A549 (cell line): ENCODE data around the gene RAB40A.

Experiments used
- EP300 ChIP-seq, 2 experiments: fragments of >200 bp; sonication (Bioruptor Twin); formaldehyde crosslinking; IDR thresholded peaks; 2 replicates in 1 of 2; 3 replicates in 1 of 2; pipeline ENCODE4 v1.6.1; 2016 to 2017
- FOSL2 ChIP-seq, 2 experiments: fragments of 450-650 bp in 1 of 2; fragments of >200 bp in 1 of 2; sonication (Bioruptor Twin) in 1 of 2; formaldehyde crosslinking; IDR thresholded peaks; 2 replicates each; pipeline versions ENCODE4 v1.5.0 to v1.6.1; 2016 to 2020; ENCODE audit warnings: mild to moderate bottlenecking in 1 of 2, moderate library complexity in 1 of 2
- MAZ ChIP-seq: fragments of 150-350 bp; IDR thresholded peaks from 2 replicates; pipeline ENCODE4 v1.6.1; 2014; ENCODE audit warnings: antibody characterized with exemption, low read depth, low read length, borderline replicate concordance
- POLR2A ChIP-seq: IDR thresholded peaks from 2 replicates; pipeline ENCODE4 v1.6.1; 2012; ENCODE audit warnings: mild to moderate bottlenecking, low read length
- RAD21 ChIP-seq, 2 experiments: fragments of >200 bp in 1 of 2; sonication (Bioruptor Twin) in 1 of 2; formaldehyde crosslinking in 1 of 2; IDR thresholded peaks in 1 of 2; conservative IDR thresholded peaks in 1 of 2; 2 replicates in 1 of 2; 3 replicates in 1 of 2; pipeline ENCODE4 v1.6.1; 2012 to 2018; ENCODE audit warnings: inconsistent platforms in 1 of 2
- SMC3 ChIP-seq: fragments of >200 bp; sonication (Bioruptor Twin); formaldehyde crosslinking; IDR thresholded peaks from 3 replicates; pipeline ENCODE4 v1.6.1; 2018; ENCODE audit warnings: inconsistent platforms
- TF ChIP-seq, protein P1 (sequence below): IDR thresholded peaks from 2 replicates; pipeline ENCODE4 v1.6.1; 2012
- TF ChIP-seq, protein P2 (sequence below): fragments of >200 bp; sonication (Bioruptor Twin); formaldehyde crosslinking; IDR thresholded peaks from 3 replicates; pipeline ENCODE4 v1.5.1; 2016
- TF ChIP-seq, protein P3 (sequence below): fragments of 200-600 bp; sonication (generic); IDR thresholded peaks from 2 replicates; pipeline ENCODE4 v1.6.1; 2016; ENCODE audit warnings: antibody characterized with exemption, mild to moderate bottlenecking, moderate library complexity

- TF ChIP-seq POLR2A = no peak
- no peak for TF ChIP-seq FOSL2 (IDR thresholded peaks at IDR 0.05)
- TF ChIP-seq FOSL2 (CRISPR knock-in tag; IDR thresholded peaks at IDR 0.05) = no peak
- TF ChIP-seq RAD21 (conservative IDR thresholded peaks at IDR 0.05 in 1 of 2, IDR thresholded peaks at IDR 0.05 in 1 of 2) = no peak
- TF ChIP-seq, protein P1, sequence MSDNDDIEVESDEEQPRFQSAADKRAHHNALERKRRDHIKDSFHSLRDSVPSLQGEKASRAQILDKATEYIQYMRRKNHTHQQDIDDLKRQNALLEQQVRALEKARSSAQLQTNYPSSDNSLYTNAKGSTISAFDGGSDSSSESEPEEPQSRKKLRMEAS = no peak
- no peak for TF ChIP-seq EP300 (IDR thresholded peaks at IDR 0.05)
- TF ChIP-seq MAZ = no peak
- TF ChIP-seq, protein P2, sequence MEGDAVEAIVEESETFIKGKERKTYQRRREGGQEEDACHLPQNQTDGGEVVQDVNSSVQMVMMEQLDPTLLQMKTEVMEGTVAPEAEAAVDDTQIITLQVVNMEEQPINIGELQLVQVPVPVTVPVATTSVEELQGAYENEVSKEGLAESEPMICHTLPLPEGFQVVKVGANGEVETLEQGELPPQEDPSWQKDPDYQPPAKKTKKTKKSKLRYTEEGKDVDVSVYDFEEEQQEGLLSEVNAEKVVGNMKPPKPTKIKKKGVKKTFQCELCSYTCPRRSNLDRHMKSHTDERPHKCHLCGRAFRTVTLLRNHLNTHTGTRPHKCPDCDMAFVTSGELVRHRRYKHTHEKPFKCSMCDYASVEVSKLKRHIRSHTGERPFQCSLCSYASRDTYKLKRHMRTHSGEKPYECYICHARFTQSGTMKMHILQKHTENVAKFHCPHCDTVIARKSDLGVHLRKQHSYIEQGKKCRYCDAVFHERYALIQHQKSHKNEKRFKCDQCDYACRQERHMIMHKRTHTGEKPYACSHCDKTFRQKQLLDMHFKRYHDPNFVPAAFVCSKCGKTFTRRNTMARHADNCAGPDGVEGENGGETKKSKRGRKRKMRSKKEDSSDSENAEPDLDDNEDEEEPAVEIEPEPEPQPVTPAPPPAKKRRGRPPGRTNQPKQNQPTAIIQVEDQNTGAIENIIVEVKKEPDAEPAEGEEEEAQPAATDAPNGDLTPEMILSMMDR = no peak
- TF ChIP-seq, protein P3, sequence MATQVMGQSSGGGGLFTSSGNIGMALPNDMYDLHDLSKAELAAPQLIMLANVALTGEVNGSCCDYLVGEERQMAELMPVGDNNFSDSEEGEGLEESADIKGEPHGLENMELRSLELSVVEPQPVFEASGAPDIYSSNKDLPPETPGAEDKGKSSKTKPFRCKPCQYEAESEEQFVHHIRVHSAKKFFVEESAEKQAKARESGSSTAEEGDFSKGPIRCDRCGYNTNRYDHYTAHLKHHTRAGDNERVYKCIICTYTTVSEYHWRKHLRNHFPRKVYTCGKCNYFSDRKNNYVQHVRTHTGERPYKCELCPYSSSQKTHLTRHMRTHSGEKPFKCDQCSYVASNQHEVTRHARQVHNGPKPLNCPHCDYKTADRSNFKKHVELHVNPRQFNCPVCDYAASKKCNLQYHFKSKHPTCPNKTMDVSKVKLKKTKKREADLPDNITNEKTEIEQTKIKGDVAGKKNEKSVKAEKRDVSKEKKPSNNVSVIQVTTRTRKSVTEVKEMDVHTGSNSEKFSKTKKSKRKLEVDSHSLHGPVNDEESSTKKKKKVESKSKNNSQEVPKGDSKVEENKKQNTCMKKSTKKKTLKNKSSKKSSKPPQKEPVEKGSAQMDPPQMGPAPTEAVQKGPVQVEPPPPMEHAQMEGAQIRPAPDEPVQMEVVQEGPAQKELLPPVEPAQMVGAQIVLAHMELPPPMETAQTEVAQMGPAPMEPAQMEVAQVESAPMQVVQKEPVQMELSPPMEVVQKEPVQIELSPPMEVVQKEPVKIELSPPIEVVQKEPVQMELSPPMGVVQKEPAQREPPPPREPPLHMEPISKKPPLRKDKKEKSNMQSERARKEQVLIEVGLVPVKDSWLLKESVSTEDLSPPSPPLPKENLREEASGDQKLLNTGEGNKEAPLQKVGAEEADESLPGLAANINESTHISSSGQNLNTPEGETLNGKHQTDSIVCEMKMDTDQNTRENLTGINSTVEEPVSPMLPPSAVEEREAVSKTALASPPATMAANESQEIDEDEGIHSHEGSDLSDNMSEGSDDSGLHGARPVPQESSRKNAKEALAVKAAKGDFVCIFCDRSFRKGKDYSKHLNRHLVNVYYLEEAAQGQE = no peak
- TF ChIP-seq SMC3 = no peak
Measured at GRCh38 chrX:103475381-103475780, 43.9 kb downstream of the RAB40A start.
